A549 (cell line): ENCODE data around the gene GRIPAP1.

Source experiments
- NR3C1 ChIP-seq: fragments of >200 bp; sonication (Bioruptor Twin); formaldehyde crosslinking; IDR thresholded peaks from 3 replicates; pipeline ENCODE4 v1.6.1; 2017
- ZNF302 ChIP-seq: fragments of 250-450 bp; sonication (Bioruptor Pico); IDR thresholded peaks from 2 replicates; pipeline ENCODE4 v1.9.0; 2021; ENCODE audit warnings: inconsistent platforms, mild to moderate bottlenecking, moderate library complexity
- TF ChIP-seq, protein P1 (sequence below): fragments of >200 bp; sonication (Bioruptor Twin); formaldehyde crosslinking; IDR thresholded peaks from 3 replicates; pipeline ENCODE4 v1.5.1; 2016

DNA sequence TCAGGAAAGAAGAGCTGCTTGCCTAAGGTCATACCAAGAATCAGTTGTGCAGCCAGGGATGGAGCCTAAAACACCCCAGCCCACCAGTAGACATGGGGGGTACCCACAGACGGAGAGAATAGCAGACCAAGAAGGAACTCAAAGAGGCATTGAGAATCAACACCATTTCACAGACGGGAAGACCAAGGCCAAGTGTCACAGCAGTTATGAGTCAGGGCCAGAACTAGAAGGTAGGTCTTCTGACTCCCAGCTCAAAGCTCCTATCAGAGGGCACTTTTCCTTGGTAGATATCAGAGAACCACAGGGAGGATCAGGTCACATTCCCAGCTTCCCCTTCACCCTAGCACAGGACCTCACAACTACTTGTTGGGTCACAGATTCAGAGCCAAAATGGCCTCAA lies 59.2 kb downstream of the GRIPAP1 start:
- TF ChIP-seq ZNF302 (no peak), NR3C1 (no peak)
- TF ChIP-seq, protein P1, sequence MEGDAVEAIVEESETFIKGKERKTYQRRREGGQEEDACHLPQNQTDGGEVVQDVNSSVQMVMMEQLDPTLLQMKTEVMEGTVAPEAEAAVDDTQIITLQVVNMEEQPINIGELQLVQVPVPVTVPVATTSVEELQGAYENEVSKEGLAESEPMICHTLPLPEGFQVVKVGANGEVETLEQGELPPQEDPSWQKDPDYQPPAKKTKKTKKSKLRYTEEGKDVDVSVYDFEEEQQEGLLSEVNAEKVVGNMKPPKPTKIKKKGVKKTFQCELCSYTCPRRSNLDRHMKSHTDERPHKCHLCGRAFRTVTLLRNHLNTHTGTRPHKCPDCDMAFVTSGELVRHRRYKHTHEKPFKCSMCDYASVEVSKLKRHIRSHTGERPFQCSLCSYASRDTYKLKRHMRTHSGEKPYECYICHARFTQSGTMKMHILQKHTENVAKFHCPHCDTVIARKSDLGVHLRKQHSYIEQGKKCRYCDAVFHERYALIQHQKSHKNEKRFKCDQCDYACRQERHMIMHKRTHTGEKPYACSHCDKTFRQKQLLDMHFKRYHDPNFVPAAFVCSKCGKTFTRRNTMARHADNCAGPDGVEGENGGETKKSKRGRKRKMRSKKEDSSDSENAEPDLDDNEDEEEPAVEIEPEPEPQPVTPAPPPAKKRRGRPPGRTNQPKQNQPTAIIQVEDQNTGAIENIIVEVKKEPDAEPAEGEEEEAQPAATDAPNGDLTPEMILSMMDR: no peak
